ENCODE data around the gene SCARB1. TPM values are rescaled to one million over a fixed set of nuclear protein-coding genes. Genes with fewer than 3 reads are reported as not detected.

Gene SCARB1
- total and polyA plus RNA-seq, 9 of the 15 experiments (the other 6 are each of a cell fraction or from before 2014, with no cell fraction given): 0.56 to 157 (median 52.8) TPM

DNA sequence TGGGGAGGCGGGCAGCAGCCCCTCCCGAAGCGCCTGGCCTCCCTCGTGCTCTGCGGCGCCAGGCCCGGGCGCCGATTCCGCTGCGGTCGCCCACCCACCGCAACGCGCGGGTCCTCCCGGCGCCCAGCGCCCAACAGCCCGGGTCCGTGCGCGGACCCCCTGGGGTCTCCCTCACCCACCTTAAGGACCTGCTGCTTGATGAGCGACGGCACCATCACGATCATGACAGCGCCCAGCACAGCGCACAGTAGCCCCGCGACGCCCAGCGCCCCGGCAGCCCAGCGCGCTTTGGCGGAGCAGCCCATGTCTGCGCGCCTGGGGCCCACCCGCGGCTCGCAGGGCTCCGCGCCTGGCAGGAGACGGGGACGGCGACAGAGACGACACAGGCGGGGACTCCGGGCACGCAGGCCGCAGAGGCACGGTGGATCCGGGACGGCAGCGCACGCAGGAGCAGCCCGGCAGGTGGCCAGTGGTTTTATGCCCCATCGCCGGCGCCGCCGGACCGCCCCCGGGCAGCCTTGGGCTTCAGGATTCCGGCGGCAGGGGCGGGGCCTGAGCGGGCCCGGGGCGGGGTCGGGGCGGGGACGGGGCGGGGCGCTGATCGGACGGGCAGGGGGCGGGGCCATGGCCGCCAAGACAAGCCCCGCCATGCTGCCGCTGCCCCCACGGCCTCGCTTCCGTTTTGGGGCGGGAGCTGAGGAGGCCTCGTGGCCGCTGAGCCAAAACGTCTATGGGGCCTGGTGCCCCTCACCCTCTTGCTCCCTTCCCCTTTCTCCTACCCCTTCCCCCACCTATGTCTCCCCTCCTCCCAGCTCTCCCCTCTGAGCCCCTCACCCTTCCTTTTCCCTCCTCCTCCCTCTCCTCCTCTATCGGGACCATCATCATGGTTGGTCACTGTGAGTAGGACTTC, at the start of gene SCARB1 (continued):
- TF ChIP-seq, protein P1, sequence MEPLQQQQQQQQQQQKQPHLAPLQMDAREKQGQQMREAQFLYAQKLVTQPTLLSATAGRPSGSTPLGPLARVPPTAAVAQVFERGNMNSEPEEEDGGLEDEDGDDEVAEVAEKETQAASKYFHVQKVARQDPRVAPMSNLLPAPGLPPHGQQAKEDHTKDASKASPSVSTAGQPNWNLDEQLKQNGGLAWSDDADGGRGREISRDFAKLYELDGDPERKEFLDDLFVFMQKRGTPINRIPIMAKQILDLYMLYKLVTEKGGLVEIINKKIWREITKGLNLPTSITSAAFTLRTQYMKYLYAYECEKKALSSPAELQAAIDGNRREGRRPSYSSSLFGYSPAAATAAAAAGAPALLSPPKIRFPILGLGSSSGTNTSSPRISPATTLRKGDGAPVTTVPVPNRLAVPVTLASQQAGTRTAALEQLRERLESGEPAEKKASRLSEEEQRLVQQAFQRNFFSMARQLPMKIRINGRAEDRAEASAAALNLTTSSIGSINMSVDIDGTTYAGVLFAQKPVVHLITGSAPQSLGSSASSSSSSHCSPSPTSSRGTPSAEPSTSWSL (CRISPR knock-in tag; IDR thresholded peaks at IDR 0.05; ENCODE audit: borderline replicate concordance): 0 out of 2 replicates have a peak, but pooled peaks have one; percentile 19
- no peak for TF ChIP-seq TFAM (CRISPR knock-in tag; conservative IDR thresholded peaks at IDR 0.05)
- TF ChIP-seq, protein P2, sequence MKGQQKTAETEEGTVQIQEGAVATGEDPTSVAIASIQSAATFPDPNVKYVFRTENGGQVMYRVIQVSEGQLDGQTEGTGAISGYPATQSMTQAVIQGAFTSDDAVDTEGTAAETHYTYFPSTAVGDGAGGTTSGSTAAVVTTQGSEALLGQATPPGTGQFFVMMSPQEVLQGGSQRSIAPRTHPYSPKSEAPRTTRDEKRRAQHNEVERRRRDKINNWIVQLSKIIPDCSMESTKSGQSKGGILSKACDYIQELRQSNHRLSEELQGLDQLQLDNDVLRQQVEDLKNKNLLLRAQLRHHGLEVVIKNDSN (CRISPR knock-in tag; IDR thresholded peaks at IDR 0.05): no peak
- TF ChIP-seq FOXK1 (CRISPR knock-in tag; IDR thresholded peaks at IDR 0.05; ENCODE audit: borderline replicate concordance): no peak
- TF ChIP-seq, protein P3, sequence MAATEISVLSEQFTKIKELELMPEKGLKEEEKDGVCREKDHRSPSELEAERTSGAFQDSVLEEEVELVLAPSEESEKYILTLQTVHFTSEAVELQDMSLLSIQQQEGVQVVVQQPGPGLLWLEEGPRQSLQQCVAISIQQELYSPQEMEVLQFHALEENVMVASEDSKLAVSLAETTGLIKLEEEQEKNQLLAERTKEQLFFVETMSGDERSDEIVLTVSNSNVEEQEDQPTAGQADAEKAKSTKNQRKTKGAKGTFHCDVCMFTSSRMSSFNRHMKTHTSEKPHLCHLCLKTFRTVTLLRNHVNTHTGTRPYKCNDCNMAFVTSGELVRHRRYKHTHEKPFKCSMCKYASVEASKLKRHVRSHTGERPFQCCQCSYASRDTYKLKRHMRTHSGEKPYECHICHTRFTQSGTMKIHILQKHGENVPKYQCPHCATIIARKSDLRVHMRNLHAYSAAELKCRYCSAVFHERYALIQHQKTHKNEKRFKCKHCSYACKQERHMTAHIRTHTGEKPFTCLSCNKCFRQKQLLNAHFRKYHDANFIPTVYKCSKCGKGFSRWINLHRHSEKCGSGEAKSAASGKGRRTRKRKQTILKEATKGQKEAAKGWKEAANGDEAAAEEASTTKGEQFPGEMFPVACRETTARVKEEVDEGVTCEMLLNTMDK (IDR thresholded peaks at IDR 0.05; ENCODE audit: borderline replicate concordance, insufficient read depth, low read depth, low read length, poor library complexity, severe bottlenecking): peak; percentile 33
- no peak for TF ChIP-seq OTX1 (CRISPR knock-in tag; IDR thresholded peaks at IDR 0.05)
- TF ChIP-seq, protein P4, sequence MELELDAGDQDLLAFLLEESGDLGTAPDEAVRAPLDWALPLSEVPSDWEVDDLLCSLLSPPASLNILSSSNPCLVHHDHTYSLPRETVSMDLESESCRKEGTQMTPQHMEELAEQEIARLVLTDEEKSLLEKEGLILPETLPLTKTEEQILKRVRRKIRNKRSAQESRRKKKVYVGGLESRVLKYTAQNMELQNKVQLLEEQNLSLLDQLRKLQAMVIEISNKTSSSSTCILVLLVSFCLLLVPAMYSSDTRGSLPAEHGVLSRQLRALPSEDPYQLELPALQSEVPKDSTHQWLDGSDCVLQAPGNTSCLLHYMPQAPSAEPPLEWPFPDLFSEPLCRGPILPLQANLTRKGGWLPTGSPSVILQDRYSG (tag; conservative IDR thresholded peaks at IDR 0.05; ENCODE audit: low read depth): no peak
- TF ChIP-seq, protein P5, sequence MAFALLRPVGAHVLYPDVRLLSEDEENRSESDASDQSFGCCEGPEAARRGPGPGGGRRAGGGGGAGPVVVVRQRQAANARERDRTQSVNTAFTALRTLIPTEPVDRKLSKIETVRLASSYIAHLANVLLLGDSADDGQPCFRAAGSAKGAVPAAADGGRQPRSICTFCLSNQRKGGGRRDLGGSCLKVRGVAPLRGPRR (CRISPR knock-in tag; IDR thresholded peaks at IDR 0.05): no peak
- peak; percentile 40; the same call in 1 of the 2 replicates for TF ChIP-seq ARID2 (IDR thresholded peaks at IDR 0.05)
- no peak for TF ChIP-seq ZNF668 (CRISPR knock-in tag; IDR thresholded peaks at IDR 0.05)
- TF ChIP-seq MCM5 (IDR thresholded peaks at IDR 0.05; ENCODE audit: low read depth): no peak
- no peak for TF ChIP-seq ZNF184 (CRISPR knock-in tag; IDR thresholded peaks at IDR 0.05)
- TF ChIP-seq ARHGAP35 (IDR thresholded peaks at IDR 0.05; ENCODE audit: partially characterized antibody): no peak
- no peak for TF ChIP-seq MEIS2 (IDR thresholded peaks at IDR 0.05; ENCODE audit: partially characterized antibody)
- TF ChIP-seq EHMT2 (IDR thresholded peaks at IDR 0.05): no peak; the same call in 1 of the 2 replicates
- peak; percentile 63; the same call in 1 of the 2 replicates for TF ChIP-seq NCOA1 (IDR thresholded peaks at IDR 0.05; ENCODE audit: low read depth)
- no peak; a peak in 1 of 4 replicates for TF ChIP-seq SRF (CRISPR knock-in tag; IDR thresholded peaks at IDR 0.05)
- TF ChIP-seq ZNF3 (CRISPR knock-in tag; IDR thresholded peaks at IDR 0.05): no peak
- TF ChIP-seq NR1H2 (CRISPR knock-in tag; IDR thresholded peaks at IDR 0.05): no peak
- TF ChIP-seq NFRKB (IDR thresholded peaks at IDR 0.05; ENCODE audit: low read depth): peak; percentile 99
- no peak for TF ChIP-seq BDP1 (IDR thresholded peaks at IDR 0.05; ENCODE audit: insufficient read depth, insufficient read length)
- no peak for TF ChIP-seq HMG20B (CRISPR knock-in tag; IDR thresholded peaks at IDR 0.05)
- peak; percentile 62 for TF ChIP-seq CCNT2 (IDR thresholded peaks at IDR 0.05; ENCODE audit: borderline replicate concordance, extremely low read depth, insufficient read length, low read depth, low read length)
